Gastrocnemius medialis (tissue), 4 donors: ENCODE results near the gene PKNOX2.

Experiments
- POLR2A ChIP-seq, 2 donors: fragments of 450-650 bp; IDR thresholded peaks; one replicate each; pipeline ENCODE4 v1.6.1; 2017; ENCODE audit warnings: antibody characterized with exemption in 2 of 2, mild to moderate bottlenecking in 2 of 2, moderate library complexity in 2 of 2
- TF ChIP-seq, protein P1 (sequence below), 5 experiments: fragments of 450-650 bp in 3 of 5; fragments of 200-600 bp in 2 of 5; sonication (generic) in 2 of 5; IDR thresholded peaks in 4 of 5; conservative IDR thresholded peaks in 1 of 5; 1 replicate in 4 of 5; 2 replicates in 1 of 5; pipeline ENCODE4 v1.5.1; 2016 to 2019; ENCODE audit warnings: antibody characterized with exemption in 5 of 5, mild to moderate bottlenecking in 3 of 5, moderate library complexity in 3 of 5

- TF ChIP-seq, protein P1, sequence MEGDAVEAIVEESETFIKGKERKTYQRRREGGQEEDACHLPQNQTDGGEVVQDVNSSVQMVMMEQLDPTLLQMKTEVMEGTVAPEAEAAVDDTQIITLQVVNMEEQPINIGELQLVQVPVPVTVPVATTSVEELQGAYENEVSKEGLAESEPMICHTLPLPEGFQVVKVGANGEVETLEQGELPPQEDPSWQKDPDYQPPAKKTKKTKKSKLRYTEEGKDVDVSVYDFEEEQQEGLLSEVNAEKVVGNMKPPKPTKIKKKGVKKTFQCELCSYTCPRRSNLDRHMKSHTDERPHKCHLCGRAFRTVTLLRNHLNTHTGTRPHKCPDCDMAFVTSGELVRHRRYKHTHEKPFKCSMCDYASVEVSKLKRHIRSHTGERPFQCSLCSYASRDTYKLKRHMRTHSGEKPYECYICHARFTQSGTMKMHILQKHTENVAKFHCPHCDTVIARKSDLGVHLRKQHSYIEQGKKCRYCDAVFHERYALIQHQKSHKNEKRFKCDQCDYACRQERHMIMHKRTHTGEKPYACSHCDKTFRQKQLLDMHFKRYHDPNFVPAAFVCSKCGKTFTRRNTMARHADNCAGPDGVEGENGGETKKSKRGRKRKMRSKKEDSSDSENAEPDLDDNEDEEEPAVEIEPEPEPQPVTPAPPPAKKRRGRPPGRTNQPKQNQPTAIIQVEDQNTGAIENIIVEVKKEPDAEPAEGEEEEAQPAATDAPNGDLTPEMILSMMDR (IDR thresholded peaks at IDR 0.05 in 4 of 5, conservative IDR thresholded peaks at IDR 0.05 in 1 of 5), result no peak
- no peak for TF ChIP-seq POLR2A (IDR thresholded peaks at IDR 0.05)
Observed at GRCh38 chr11:125235071-125235471, 70.5 kb downstream of the PKNOX2 start.
